Endothelial cell of umbilical vein (primary cell): ENCODE data around the gene SMARCD1. TPM values are rescaled to one million over a fixed set of nuclear protein-coding genes. Genes with fewer than 3 reads are reported as not detected.

ENCODE experiments used
- BruUV-seq: library from RNA; stranded (reverse); fragments of 400-500 nt; replicated peaks from 2 replicates; lab custom pipeline; 2021; lab: Mats Ljungman, UMichigan
- CTCF ChIA-PET: fragments of 300-600, 350-600 bp; sonication (Branson Sonifier 250); formaldehyde crosslinking; loops from one replicate; lab custom pipeline; 2021; ENCODE audit warnings: antibody characterized with exemption, inconsistent platforms; lab: Charles Lee
- POLR2A ChIA-PET: fragments of 300-600, 350-600 bp; sonication (Branson Sonifier 250); formaldehyde crosslinking; loops from one replicate; lab custom pipeline; 2021; ENCODE audit warnings: antibody characterized with exemption, inconsistent platforms; lab: Charles Lee
- DNase-seq: peaks from one replicate; pipeline ENCODE4 v3.0.0-alpha.2; 2011; ENCODE audit warnings: low read depth, low spot score
- FAIRE-seq: peaks from 2 replicates; lab custom pipeline; 2011; peaks lifted over from hg19 to GRCh38; lab: Jason Lieb, UNC
- H2AFZ ChIP-seq: 2 replicates; pipeline ENCODE4 v1.6.0; 2012; ENCODE audit warnings: low read depth, low read length, control low read depth, inconsistent platforms
- H3K27ac ChIP-seq: 2 replicates; pipeline ENCODE4 v1.5.1; 2011; ENCODE audit warnings: low read depth, mild to moderate bottlenecking, control low read depth, low read length, moderate library complexity; ENCODE audit not compliant: insufficient read depth
- H3K27me3 ChIP-seq, 2 experiments: 2 replicates each; pipeline versions ENCODE4 v1.6.0 to v1.6.1; 2011; ENCODE audit warnings: low read length in 2 of 2, mixed read lengths in 1 of 2; ENCODE audit not compliant: control insufficient read depth in 2 of 2, insufficient read depth in 2 of 2
- H3K36me3 ChIP-seq, 2 experiments: 2 replicates in 1 of 2; 3 replicates in 1 of 2; pipeline ENCODE4 v1.5.1; 2011; ENCODE audit warnings: low read length in 2 of 2, mild to moderate bottlenecking in 1 of 2, moderate library complexity in 1 of 2; ENCODE audit not compliant: control insufficient read depth in 2 of 2, insufficient read depth in 2 of 2; ENCODE audit errors: extremely low read depth in 1 of 2
- H3K4me1 ChIP-seq: 3 replicates; pipeline ENCODE4 v1.5.1; 2011; ENCODE audit warnings: mild to moderate bottlenecking, low read length; ENCODE audit not compliant: control insufficient read depth, insufficient read depth; ENCODE audit errors: extremely low read depth
- H3K4me2 ChIP-seq: 2 replicates; pipeline ENCODE4 v1.6.1; 2011; ENCODE audit warnings: low read length, control low read depth, mixed read lengths; ENCODE audit not compliant: insufficient read depth
- H3K4me3 ChIP-seq, 3 experiments: fragments of 200-600 bp in 1 of 3; sonication (generic), shearing (Covaris generic) in 1 of 3; replicated peaks in 1 of 3; 2 replicates each; pipeline ENCODE4 v1.5.1; 2011 to 2016; ENCODE audit warnings: control low read depth in 3 of 3, low read length in 3 of 3, mild to moderate bottlenecking in 2 of 3, inconsistent platforms in 1 of 3, low read depth in 1 of 3, moderate library complexity in 1 of 3; ENCODE audit not compliant: insufficient read depth in 1 of 3
- H3K79me2 ChIP-seq: 2 replicates; pipeline ENCODE4 v1.6.0; 2012; ENCODE audit warnings: low read length, inconsistent platforms; ENCODE audit not compliant: control insufficient read depth, insufficient read depth
- H3K9ac ChIP-seq: replicated peaks from 2 replicates; pipeline ENCODE3; 2011; ENCODE audit warnings: low read length, control low read depth; ENCODE audit not compliant: insufficient read depth; ENCODE audit errors: extremely low read depth
- H3K9me1 ChIP-seq: replicated peaks from 3 replicates; pipeline ENCODE4 v1.6.0; 2011; ENCODE audit warnings: mild to moderate bottlenecking, low read length; ENCODE audit not compliant: control insufficient read depth, insufficient read depth; ENCODE audit errors: extremely low read depth
- H3K9me3 ChIP-seq: replicated peaks from 2 replicates; pipeline ENCODE4 v1.5.1; 2012; ENCODE audit warnings: low read length, inconsistent platforms; ENCODE audit not compliant: control insufficient read depth, insufficient read depth
- H4K20me1 ChIP-seq: replicated peaks from 2 replicates; pipeline ENCODE3; 2011; ENCODE audit warnings: mild to moderate bottlenecking, low read length; ENCODE audit not compliant: control insufficient read depth, insufficient read depth; ENCODE audit errors: extremely low read depth
- EZH2 ChIP-seq: IDR thresholded peaks from 2 replicates; pipeline ENCODE4 v1.6.1; 2012; ENCODE audit warnings: borderline replicate concordance, low read depth, mild to moderate bottlenecking, moderate library complexity, low read length, inconsistent platforms; ENCODE audit not compliant: severe bottlenecking
- FOS ChIP-seq: IDR thresholded peaks from 2 replicates; pipeline ENCODE4 v1.6.1; 2011; ENCODE audit warnings: mild to moderate bottlenecking, low read length, moderate library complexity, borderline replicate concordance; ENCODE audit not compliant: insufficient read depth
- GATA2 ChIP-seq: IDR thresholded peaks from 2 replicates; pipeline ENCODE4 v1.7.0; 2011; ENCODE audit warnings: low read depth, mild to moderate bottlenecking, moderate library complexity, mixed read lengths, low read length; ENCODE audit not compliant: insufficient read length, insufficient read depth
- JUN ChIP-seq: IDR thresholded peaks from 2 replicates; pipeline ENCODE4 v1.6.1; 2011; ENCODE audit warnings: borderline replicate concordance, low read depth; ENCODE audit not compliant: insufficient read length, insufficient read depth
- MYC ChIP-seq: IDR thresholded peaks from one replicate; pipeline ENCODE4 v1.6.1; 2011; ENCODE audit warnings: mild to moderate bottlenecking, low read depth, low read length
- POLR2A ChIP-seq: IDR thresholded peaks from 2 replicates; pipeline ENCODE4 v1.6.1; 2012; ENCODE audit warnings: low read depth, mild to moderate bottlenecking, control low read depth, low read length
- POLR2AphosphoS5 ChIP-seq: IDR thresholded peaks from 2 replicates; pipeline ENCODE4 v1.6.1; 2012; ENCODE audit warnings: low read depth, mild to moderate bottlenecking, control low read depth, low read length, moderate library complexity; ENCODE audit not compliant: insufficient read depth
- dilution Hi-C: fragments of 300-500 bp; cut with MboI; formaldehyde crosslinking; loops from one replicate; pipeline ENCODE4 v1.15.0; 2019; ENCODE audit warnings: low sequenced_read_pairs; ENCODE audit not compliant: extremely low pct_ligation_motif_present
- intact Hi-C: fragments of 100-400 bp; cut with micrococcal nuclease; formaldehyde crosslinking; loops from one replicate; pipeline ENCODE4 v1.10.0; 2022
- polyA plus RNA-seq, 4 experiments: library from polyadenylated mRNA; depleted of rRNA in 3 of 4; stranded (reverse) in 3 of 4; unstranded in 1 of 4; fragments of >200 nt; gene quantifications; 2 replicates each; pipeline versions ENCODE4 v1.2.1 to v1.2.3, GENCODE V29; 2011 to 2012; ENCODE audit warnings: missing spikeins in 1 of 4
- total RNA-seq: library from RNA; stranded (reverse); gene quantifications from 2 replicates; pipeline ENCODE4 v1.2.3, GENCODE V29; 2021
- TF ChIP-seq, protein P1 (sequence below): IDR thresholded peaks from 2 replicates; pipeline ENCODE4 v1.6.1; 2011; ENCODE audit not compliant: insufficient read depth, insufficient read length
- TF ChIP-seq, protein P2 (sequence below), 2 donors: IDR thresholded peaks; 1 replicate in 1 of 2; 2 replicates in 1 of 2; pipeline ENCODE4 v1.5.1; 2011; ENCODE audit warnings: low read length in 2 of 2, mild to moderate bottlenecking in 2 of 2, moderate library complexity in 2 of 2, control low read depth in 1 of 2, inconsistent platforms in 1 of 2, low read depth in 1 of 2; ENCODE audit not compliant: insufficient read depth in 1 of 2; ENCODE audit errors: extremely low read depth in 1 of 2

The SMARCD1 gene
- total and polyA plus RNA-seq, 2 donors (not counting 3 experiments of a cell fraction or from before 2014, with no cell fraction given) = 86.6 to 94.2 TPM

DNA sequence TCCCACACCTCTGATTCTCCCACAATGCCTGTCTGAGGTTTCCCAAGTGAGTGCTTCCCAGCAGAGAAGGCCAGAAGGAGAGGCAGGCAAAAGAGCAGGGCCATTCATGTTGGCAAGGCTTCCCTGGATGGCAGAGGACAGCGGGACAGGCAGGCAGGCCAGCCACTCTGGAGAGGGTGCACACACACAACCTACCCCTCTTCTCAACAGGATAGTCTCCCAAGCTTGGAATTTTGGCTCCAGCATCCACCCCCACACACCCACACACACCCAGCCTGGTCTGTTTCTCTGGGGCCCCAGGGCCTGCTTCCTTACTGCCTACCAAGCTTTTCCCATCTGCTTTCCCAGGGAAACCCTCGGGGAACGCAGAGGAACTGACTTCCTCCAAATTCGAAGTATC lies 44.5 kb upstream of the SMARCD1 start:
- CTCF ChIA-PET = interaction anchor here (1.2 to 6.7 kb wide), 7 partner anchors 11 to 135 kb away, joined by 3 to 191 read pairs (median 37); partner anchors contain the start of gene COX14
- POLR2A ChIA-PET = no interaction called here
- H3K4me3 ChIP-seq = no peak overlapping the region
- no peaks in the 10 kb centered on the region for H3K36me3 ChIP-seq
- no peaks in the 10 kb centered on the region for H3K79me2 ChIP-seq
- H3K9me1 ChIP-seq = no peaks in the 10 kb centered on the region
- dilution Hi-C loops = no loop called here
- H4K20me1 ChIP-seq = no peaks in the 10 kb centered on the region
- H3K9ac ChIP-seq = no peak overlapping the region
- no peak overlapping the region for H3K27ac ChIP-seq
- H3K9me3 ChIP-seq = no peaks in the 10 kb centered on the region
- intact Hi-C loops = no loop called here
- no peak for FAIRE-seq
- DNase-seq = no peak
- BruUV-seq = no TSS peak
- no peaks in the 10 kb centered on the region for H3K4me1 ChIP-seq
- no peak overlapping the region for H2AFZ ChIP-seq
- TF ChIP-seq JUN (no peak), GATA2 (no peak), FOS (no peak), POLR2A (no peak), EZH2 (no peak), MYC (no peak), POLR2AphosphoS5 (no peak)
- TF ChIP-seq, protein P1, sequence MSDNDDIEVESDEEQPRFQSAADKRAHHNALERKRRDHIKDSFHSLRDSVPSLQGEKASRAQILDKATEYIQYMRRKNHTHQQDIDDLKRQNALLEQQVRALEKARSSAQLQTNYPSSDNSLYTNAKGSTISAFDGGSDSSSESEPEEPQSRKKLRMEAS = no peak
- TF ChIP-seq, protein P2, sequence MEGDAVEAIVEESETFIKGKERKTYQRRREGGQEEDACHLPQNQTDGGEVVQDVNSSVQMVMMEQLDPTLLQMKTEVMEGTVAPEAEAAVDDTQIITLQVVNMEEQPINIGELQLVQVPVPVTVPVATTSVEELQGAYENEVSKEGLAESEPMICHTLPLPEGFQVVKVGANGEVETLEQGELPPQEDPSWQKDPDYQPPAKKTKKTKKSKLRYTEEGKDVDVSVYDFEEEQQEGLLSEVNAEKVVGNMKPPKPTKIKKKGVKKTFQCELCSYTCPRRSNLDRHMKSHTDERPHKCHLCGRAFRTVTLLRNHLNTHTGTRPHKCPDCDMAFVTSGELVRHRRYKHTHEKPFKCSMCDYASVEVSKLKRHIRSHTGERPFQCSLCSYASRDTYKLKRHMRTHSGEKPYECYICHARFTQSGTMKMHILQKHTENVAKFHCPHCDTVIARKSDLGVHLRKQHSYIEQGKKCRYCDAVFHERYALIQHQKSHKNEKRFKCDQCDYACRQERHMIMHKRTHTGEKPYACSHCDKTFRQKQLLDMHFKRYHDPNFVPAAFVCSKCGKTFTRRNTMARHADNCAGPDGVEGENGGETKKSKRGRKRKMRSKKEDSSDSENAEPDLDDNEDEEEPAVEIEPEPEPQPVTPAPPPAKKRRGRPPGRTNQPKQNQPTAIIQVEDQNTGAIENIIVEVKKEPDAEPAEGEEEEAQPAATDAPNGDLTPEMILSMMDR (IDR thresholded peaks at IDR 0.05; ENCODE audit: extremely low read depth in 1 of 2, insufficient read depth in 1 of 2, low read depth in 1 of 2, low read length in 2 of 2) = no peak
- peaks cover 2 to 6% of the 10 kb centered on the region in 2 experiments for H3K27me3 ChIP-seq
- no peak overlapping the region for H3K4me2 ChIP-seq
